ENCODE results near the gene BICC1. TPM values are rescaled to one million over a fixed set of nuclear protein-coding genes. Genes with fewer than 3 reads are reported as not detected.

The BICC1 gene
- total and polyA plus RNA-seq, 4 donors: 0.82 to 6.1 (median 4.5) TPM

DNA sequence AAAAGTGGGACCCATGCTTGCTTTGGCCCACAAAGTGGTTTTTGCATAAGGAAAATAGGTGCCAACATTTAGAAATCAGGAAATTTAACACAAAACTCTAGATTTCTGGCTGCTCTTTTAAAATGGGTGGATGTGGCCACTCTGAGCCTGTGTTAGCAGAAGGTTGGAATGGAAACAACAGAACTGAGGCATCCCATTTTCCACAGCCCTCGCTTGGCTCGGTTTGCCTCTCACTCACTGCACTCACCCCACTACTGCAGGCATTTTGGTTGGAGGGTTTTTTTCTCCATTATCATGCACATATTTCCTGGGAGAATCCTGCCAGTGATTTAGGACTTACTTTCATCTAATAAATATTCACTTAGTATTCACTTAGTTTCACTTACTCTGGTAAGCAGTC is 178.9 kb downstream of the BICC1 start:
- H3K9me3 ChIP-seq (ENCODE audit: control insufficient read depth in 4 of 4, low read length in 3 of 4): peaks cover 3 to 18% (median 6%) of the 10 kb centered on the region in 4 donors
- TF ChIP-seq FOXA1 (IDR thresholded peaks at IDR 0.05): no peak
- TF ChIP-seq HNF4A (conservative IDR thresholded peaks at IDR 0.05): no peak
- TF ChIP-seq FOXA2 (IDR thresholded peaks at IDR 0.05): no peak
- no peak for TF ChIP-seq CTCF (IDR thresholded peaks at IDR 0.05; ENCODE audit: low read depth, low read length, missing input control)
- no peak for TF ChIP-seq TAF1 (conservative IDR thresholded peaks at IDR 0.05)
- no peak for TF ChIP-seq NR2F2 (IDR thresholded peaks at IDR 0.05)
- TF ChIP-seq GABPA (IDR thresholded peaks at IDR 0.05 in 1 of 2, conservative IDR thresholded peaks at IDR 0.05 in 1 of 2): no peak
- TF ChIP-seq JUND (IDR thresholded peaks at IDR 0.05): no peak
- TF ChIP-seq EGR1 (IDR thresholded peaks at IDR 0.05; ENCODE audit: low read depth in 2 of 2): no peak
- TF ChIP-seq, protein P1, sequence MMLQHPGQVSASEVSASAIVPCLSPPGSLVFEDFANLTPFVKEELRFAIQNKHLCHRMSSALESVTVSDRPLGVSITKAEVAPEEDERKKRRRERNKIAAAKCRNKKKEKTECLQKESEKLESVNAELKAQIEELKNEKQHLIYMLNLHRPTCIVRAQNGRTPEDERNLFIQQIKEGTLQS (IDR thresholded peaks at IDR 0.05): no peak
- TF ChIP-seq, protein P2, sequence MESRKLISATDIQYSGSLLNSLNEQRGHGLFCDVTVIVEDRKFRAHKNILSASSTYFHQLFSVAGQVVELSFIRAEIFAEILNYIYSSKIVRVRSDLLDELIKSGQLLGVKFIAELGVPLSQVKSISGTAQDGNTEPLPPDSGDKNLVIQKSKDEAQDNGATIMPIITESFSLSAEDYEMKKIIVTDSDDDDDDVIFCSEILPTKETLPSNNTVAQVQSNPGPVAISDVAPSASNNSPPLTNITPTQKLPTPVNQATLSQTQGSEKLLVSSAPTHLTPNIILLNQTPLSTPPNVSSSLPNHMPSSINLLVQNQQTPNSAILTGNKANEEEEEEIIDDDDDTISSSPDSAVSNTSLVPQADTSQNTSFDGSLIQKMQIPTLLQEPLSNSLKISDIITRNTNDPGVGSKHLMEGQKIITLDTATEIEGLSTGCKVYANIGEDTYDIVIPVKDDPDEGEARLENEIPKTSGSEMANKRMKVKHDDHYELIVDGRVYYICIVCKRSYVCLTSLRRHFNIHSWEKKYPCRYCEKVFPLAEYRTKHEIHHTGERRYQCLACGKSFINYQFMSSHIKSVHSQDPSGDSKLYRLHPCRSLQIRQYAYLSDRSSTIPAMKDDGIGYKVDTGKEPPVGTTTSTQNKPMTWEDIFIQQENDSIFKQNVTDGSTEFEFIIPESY (IDR thresholded peaks at IDR 0.05): no peak
- H3K9ac ChIP-seq (ENCODE audit: low read depth in 1 of 2, low read length in 2 of 2): no peak overlapping the region
- no peak for DNase-seq (ENCODE audit: low spot score)
- no peaks in the 10 kb centered on the region for H3K4me1 ChIP-seq (ENCODE audit: control insufficient read depth in 4 of 4, insufficient read depth in 4 of 4, low read length in 3 of 4)
- 92% methylated on average over 2 of the region's 2 CpGs for WGBS
- no peaks in the 10 kb centered on the region for H3K36me3 ChIP-seq (ENCODE audit: control insufficient read depth in 4 of 4, insufficient read depth in 3 of 4, low read depth in 1 of 4, low read length in 3 of 4)
- H3K27me3 ChIP-seq (ENCODE audit: control insufficient read depth in 4 of 4, insufficient read depth in 4 of 4, low read length in 3 of 4): no peaks in the 10 kb centered on the region
- no peak overlapping the region for H3K4me3 ChIP-seq (ENCODE audit: low read depth in 1 of 3, low read length in 3 of 3)
- H3K27ac ChIP-seq (ENCODE audit: low read depth in 1 of 2, low read length in 2 of 2): no peak overlapping the region

GRCh38 chr10:58693919-58694318 is 181.2 kb downstream of the BICC1 start:
- no peak overlapping the region for H3K9ac ChIP-seq (ENCODE audit: low read depth in 1 of 2, low read length in 2 of 2)

More at GRCh38 chr10:58693919-58694318, 181.2 kb downstream of the BICC1 start:
- H3K36me3 ChIP-seq (ENCODE audit: control insufficient read depth in 4 of 4, insufficient read depth in 3 of 4, low read depth in 1 of 4, low read length in 3 of 4): no peaks in the 10 kb centered on the region
- H3K4me1 ChIP-seq (ENCODE audit: control insufficient read depth in 4 of 4, insufficient read depth in 4 of 4, low read length in 3 of 4): no peaks in the 10 kb centered on the region
- WGBS: 86% methylated on average over 2 of the region's 2 CpGs
- H3K27ac ChIP-seq (ENCODE audit: low read depth in 1 of 2, low read length in 2 of 2): no peak overlapping the region
- H3K9me3 ChIP-seq (ENCODE audit: control insufficient read depth in 4 of 4, low read length in 3 of 4): peaks cover 3 to 11% (median 6%) of the 10 kb centered on the region in 4 donors
- no peaks in the 10 kb centered on the region for H3K27me3 ChIP-seq (ENCODE audit: control insufficient read depth in 4 of 4, insufficient read depth in 4 of 4, low read length in 3 of 4)
- no peak for DNase-seq (ENCODE audit: low spot score)
- H3K4me3 ChIP-seq (ENCODE audit: low read depth in 1 of 3, low read length in 3 of 3): no peak overlapping the region
- TF ChIP-seq, protein P1 (IDR thresholded peaks at IDR 0.05): no peak
- TF ChIP-seq FOXA1 (IDR thresholded peaks at IDR 0.05) (no peak), RAD21 (IDR thresholded peaks at IDR 0.05) (no peak), FOXA2 (IDR thresholded peaks at IDR 0.05) (no peak), RXRA (IDR thresholded peaks at IDR 0.05) (no peak), HNF4G (IDR thresholded peaks at IDR 0.05) (no peak), HNF4A (conservative IDR thresholded peaks at IDR 0.05) (no peak), SP1 (IDR thresholded peaks at IDR 0.05) (no peak), REST (IDR thresholded peaks at IDR 0.05) (no peak), TAF1 (conservative IDR thresholded peaks at IDR 0.05) (no peak), EGR1 (IDR thresholded peaks at IDR 0.05; ENCODE audit: low read depth in 2 of 2) (no peak), CTCF (IDR thresholded peaks at IDR 0.05; ENCODE audit: low read depth, low read length, missing input control) (no peak), NR2F2 (IDR thresholded peaks at IDR 0.05) (no peak)
- TF ChIP-seq, protein P2 (IDR thresholded peaks at IDR 0.05): no peak
- TF ChIP-seq, protein P3, sequence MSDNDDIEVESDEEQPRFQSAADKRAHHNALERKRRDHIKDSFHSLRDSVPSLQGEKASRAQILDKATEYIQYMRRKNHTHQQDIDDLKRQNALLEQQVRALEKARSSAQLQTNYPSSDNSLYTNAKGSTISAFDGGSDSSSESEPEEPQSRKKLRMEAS (IDR thresholded peaks at IDR 0.05): no peak

Measured in liver (tissue), 9 donors.